Muscle of arm (tissue), 12 donors: ENCODE data around the gene GBP6. TPM values are rescaled to one million over a fixed set of nuclear protein-coding genes. Genes with fewer than 3 reads are reported as not detected.

Experiments
- polyA plus RNA-seq, 12 donors: library from polyadenylated mRNA; unstranded; fragments of 120-200 nt; gene quantifications; one replicate each; pipeline ENCODE4 v1.2.1, GENCODE V29; 2013; ENCODE audit not compliant: insufficient read length in 12 of 12

GBP6 gene
- polyA plus RNA-seq, 12 donors = 0.05 to 0.22 (median 0.12) TPM; not detected in 6

Other genes starting within 250 kb of the GBP6 start
- 10 to 100 TPM in 1 of 12 donors, 1 to 10 TPM in 3, under 1 TPM in 6, not detected in 2; 0.62 to 29.2 (median 0.93) TPM for gene GBP2, start 237.9 kb upstream of the GBP6 start, polyA plus RNA-seq
- gene GBP7, start 188.1 kb upstream of the GBP6 start, polyA plus RNA-seq = under 1 TPM in 3 of 12 donors, not detected in 9; 0.08 TPM
- gene GBP4, start 165.1 kb upstream of the GBP6 start, polyA plus RNA-seq = 1 to 10 TPM in 11 of 12 donors, not detected in 1; 3.2 to 5.4 (median 3.9) TPM
- 1 to 10 TPM in 5 of 12 donors, under 1 TPM in 5, not detected in 2; 0.53 to 3.9 (median 0.94) TPM for gene GBP5, start 91.2 kb upstream of the GBP6 start, polyA plus RNA-seq
- gene LRRC8B, start 160.8 kb downstream of the GBP6 start, polyA plus RNA-seq = 1 to 10 TPM in 11 of 12 donors, not detected in 1; 2.7 to 6.7 (median 3.8) TPM